ENCODE data around the gene BMPR1A.

DNA sequence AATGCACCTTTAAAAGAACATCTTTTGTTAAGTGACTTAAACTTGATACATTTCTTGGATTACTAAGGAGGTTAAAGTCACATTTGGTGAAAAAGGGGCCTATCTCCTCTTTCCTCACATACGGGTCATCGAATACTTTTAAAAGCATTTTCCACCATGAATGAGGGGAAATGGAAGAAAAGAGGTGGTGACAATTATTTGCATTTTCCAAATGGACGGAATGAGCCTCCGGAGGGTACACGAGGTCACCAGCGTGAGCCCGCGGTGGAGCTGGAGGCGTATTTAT, 1.0 kb upstream of the BMPR1A start:
- TF ChIP-seq TAF1 (IDR thresholded peaks at IDR 0.05; ENCODE audit: borderline replicate concordance, low read depth, low read length): no peak
- TF ChIP-seq, protein P1, sequence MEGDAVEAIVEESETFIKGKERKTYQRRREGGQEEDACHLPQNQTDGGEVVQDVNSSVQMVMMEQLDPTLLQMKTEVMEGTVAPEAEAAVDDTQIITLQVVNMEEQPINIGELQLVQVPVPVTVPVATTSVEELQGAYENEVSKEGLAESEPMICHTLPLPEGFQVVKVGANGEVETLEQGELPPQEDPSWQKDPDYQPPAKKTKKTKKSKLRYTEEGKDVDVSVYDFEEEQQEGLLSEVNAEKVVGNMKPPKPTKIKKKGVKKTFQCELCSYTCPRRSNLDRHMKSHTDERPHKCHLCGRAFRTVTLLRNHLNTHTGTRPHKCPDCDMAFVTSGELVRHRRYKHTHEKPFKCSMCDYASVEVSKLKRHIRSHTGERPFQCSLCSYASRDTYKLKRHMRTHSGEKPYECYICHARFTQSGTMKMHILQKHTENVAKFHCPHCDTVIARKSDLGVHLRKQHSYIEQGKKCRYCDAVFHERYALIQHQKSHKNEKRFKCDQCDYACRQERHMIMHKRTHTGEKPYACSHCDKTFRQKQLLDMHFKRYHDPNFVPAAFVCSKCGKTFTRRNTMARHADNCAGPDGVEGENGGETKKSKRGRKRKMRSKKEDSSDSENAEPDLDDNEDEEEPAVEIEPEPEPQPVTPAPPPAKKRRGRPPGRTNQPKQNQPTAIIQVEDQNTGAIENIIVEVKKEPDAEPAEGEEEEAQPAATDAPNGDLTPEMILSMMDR (IDR thresholded peaks at IDR 0.05 in 2 of 3, conservative IDR thresholded peaks at IDR 0.05 in 1 of 3; ENCODE audit: control insufficient read depth in 2 of 3, extremely low read depth in 1 of 3, insufficient read depth in 1 of 3, low read depth in 3 of 3, low read length in 3 of 3): no peak
- no peak for TF ChIP-seq POLR2A (IDR thresholded peaks at IDR 0.05; ENCODE audit: low read depth, low read length)
- no peak for TF ChIP-seq SMC3 (IDR thresholded peaks at IDR 0.05; ENCODE audit: borderline replicate concordance, low read length)

Measured in GM12878 (cell line).